Sigmoid colon (tissue), 7 donors: Measurements from ENCODE around the gene COPS3. TPM values are rescaled to one million over a fixed set of nuclear protein-coding genes. Genes with fewer than 3 reads are reported as not detected.

Experiments used
- DNase-seq: peaks from one replicate; pipeline ENCODE4 v3.0.0-alpha.2; 2019
- H3K27ac ChIP-seq, 4 donors: fragments of 200-600 bp; sonication (generic); one replicate each; pipeline ENCODE4 v1.5.1; 2016 to 2019; ENCODE audit warnings: mild to moderate bottlenecking in 1 of 4
- H3K27me3 ChIP-seq, 3 donors: fragments of 200-600 bp; sonication (generic); one replicate each; pipeline ENCODE4 v1.5.1; 2019; ENCODE audit warnings: mild to moderate bottlenecking in 1 of 3
- H3K36me3 ChIP-seq, 4 donors: fragments of 200-600 bp; sonication (generic); one replicate each; pipeline ENCODE4 v1.5.1; 2016 to 2019
- H3K4me1 ChIP-seq, 4 donors: fragments of 200-600 bp; sonication (generic); one replicate each; pipeline ENCODE4 v1.5.1; 2017 to 2019
- H3K4me3 ChIP-seq, 4 donors: fragments of 200-600 bp; sonication (generic); one replicate each; pipeline ENCODE4 v1.5.1; 2017 to 2019; ENCODE audit warnings: mild to moderate bottlenecking in 2 of 4, moderate library complexity in 1 of 4
- H3K9me3 ChIP-seq, 4 donors: fragments of 200-600 bp in 3 of 4; sonication (generic) in 3 of 4; one replicate each; pipeline versions ENCODE4 v1.5.1 to v1.6.1; 2013 to 2019
- CTCF ChIP-seq, 4 experiments: fragments of 450-650 bp in 3 of 4; fragments of 200-600 bp in 1 of 4; IDR thresholded peaks; one replicate each; pipeline ENCODE4 v1.5.1; 2016 to 2019; ENCODE audit warnings: antibody characterized with exemption in 4 of 4, mild to moderate bottlenecking in 3 of 4, moderate library complexity in 2 of 4
- EP300 ChIP-seq, 4 donors: sonication (generic); formaldehyde crosslinking; IDR thresholded peaks; one replicate each; pipeline ENCODE4 v1.6.1; 2017; ENCODE audit warnings: antibody characterized with exemption in 4 of 4
- POLR2A ChIP-seq, 2 donors: fragments of 450-650 bp; IDR thresholded peaks; one replicate each; pipeline ENCODE4 v1.6.1; 2016; ENCODE audit warnings: antibody characterized with exemption in 2 of 2, mild to moderate bottlenecking in 2 of 2, moderate library complexity in 2 of 2
- POLR2AphosphoS5 ChIP-seq, 4 donors: sonication (generic); formaldehyde crosslinking; IDR thresholded peaks; one replicate each; pipeline ENCODE4 v1.6.1; 2017; ENCODE audit warnings: antibody characterized with exemption in 4 of 4
- WGBS, 2 donors: extraction: QIAGEN DNeasy Blood & Tissue Kit; methylation state at CpG; one replicate each; pipeline ENCODE4 v1.1.7; 2013; 5-methylcytosine and 5-hydroxymethylcytosine counted together
- intact Hi-C: fragments of 100-400 bp; cut with DNase I; formaldehyde crosslinking; loops from one replicate; pipeline ENCODE4 v1.15.1; 2023
- polyA plus RNA-seq, 3 donors: library from polyadenylated mRNA; stranded (reverse); fragments of 200-250 nt; gene quantifications; one replicate each; pipeline ENCODE4 v1.2.3, GENCODE V29; 2013
- total RNA-seq, 4 donors: library from RNA; depleted of rRNA; stranded (reverse); fragments of >200 nt; gene quantifications; one replicate each; pipeline ENCODE4 v1.1.0, GENCODE V29; 2016
- donor health status: healthy with polysubstance abuse.
- donor health status: Bipolar disorder and iron deficiency.
- donor health status: healthy.

Gene COPS3
- total and polyA plus RNA-seq, 7 donors = 44.6 to 105 (median 56.8) TPM

GRCh38 chr17:17200311-17200710, 80.7 kb downstream of the COPS3 start:
- WGBS, 2 donors = 74 to 81% methylated on average over 7 of the region's 7 CpGs
- H3K36me3 ChIP-seq = peaks cover 0 to 8% (median 2%) of the 10 kb centered on the region in 4 donors
- intact Hi-C loops = loop anchor here (5.0 kb wide), 1 partner anchor 48 kb away; no protein-coding TSS in a partner anchor
- no peak for DNase-seq
- peak overlapping the region; percentile 86 to 98 (median 94) for H3K27ac ChIP-seq
- peaks cover 0 to 70% (median 67%) of the 10 kb centered on the region in 4 donors for H3K4me1 ChIP-seq
- no peaks in the 10 kb centered on the region for H3K27me3 ChIP-seq
- TF ChIP-seq POLR2AphosphoS5 (IDR thresholded peaks at IDR 0.05) (no peak), POLR2A (IDR thresholded peaks at IDR 0.05) (no peak), CTCF (IDR thresholded peaks at IDR 0.05) (no peak), EP300 (IDR thresholded peaks at IDR 0.05) (no peak)
- peak overlapping the region in 2 of 4 donors; percentile 16 to 17 for H3K4me3 ChIP-seq
- H3K9me3 ChIP-seq = no peaks in the 10 kb centered on the region

DNA sequence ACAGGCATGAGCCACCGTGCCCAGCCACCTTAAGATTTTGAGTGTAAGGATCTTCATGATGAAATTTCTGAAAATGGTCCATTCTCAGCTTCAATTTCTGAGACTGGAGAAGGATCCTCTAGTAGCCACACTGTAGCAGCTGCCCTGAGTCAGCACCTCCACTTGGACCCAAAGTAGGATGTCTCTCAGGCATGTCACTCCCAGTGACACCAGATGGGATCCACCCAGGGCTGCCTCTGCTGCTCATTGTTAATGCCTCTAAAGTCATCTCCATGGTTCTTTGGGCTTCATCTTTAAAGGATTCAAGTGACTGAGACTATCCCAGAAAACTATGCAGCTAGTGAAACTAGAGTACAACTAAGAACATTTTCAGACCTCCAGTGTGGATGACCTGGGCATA, 82.8 kb downstream of the COPS3 start:
- H3K4me3 ChIP-seq = no peak overlapping the region
- peaks cover 0 to 53% (median 48%) of the 10 kb centered on the region in 4 donors for H3K4me1 ChIP-seq
- no peaks in the 10 kb centered on the region for H3K27me3 ChIP-seq
- no peak overlapping the region for H3K27ac ChIP-seq
- no peaks in the 10 kb centered on the region for H3K9me3 ChIP-seq
- 96% methylated on average over 1 of the region's 1 CpG for WGBS, 2 donors
- DNase-seq = no peak
- TF ChIP-seq POLR2A (IDR thresholded peaks at IDR 0.05) (no peak), POLR2AphosphoS5 (IDR thresholded peaks at IDR 0.05) (no peak), CTCF (IDR thresholded peaks at IDR 0.05) (no peak), EP300 (IDR thresholded peaks at IDR 0.05) (no peak)
- H3K36me3 ChIP-seq = peaks cover 0 to 8% (median 2%) of the 10 kb centered on the region in 4 donors
- intact Hi-C loops = no loop called here

GRCh38 chr17:17196776-17197175, 84.3 kb downstream of the COPS3 start:
- Histone ChIP-seq H3K36me3 (no peaks in the 10 kb centered on the region), H3K27me3 (no peaks in the 10 kb centered on the region), H3K4me3 (no peak overlapping the region), H3K9me3 (no peaks in the 10 kb centered on the region), H3K4me1 (peaks cover 0 to 53% (median 47%) of the 10 kb centered on the region in 4 donors), H3K27ac (no peak overlapping the region)
- TF ChIP-seq EP300 (IDR thresholded peaks at IDR 0.05) (no peak), CTCF (IDR thresholded peaks at IDR 0.05) (no peak), POLR2A (IDR thresholded peaks at IDR 0.05) (no peak), POLR2AphosphoS5 (IDR thresholded peaks at IDR 0.05) (no peak)
- intact Hi-C loops = no loop called here
- DNase-seq = no peak

Other genes starting within 250 kb of the COPS3 start
- 100 to 1,000 TPM in 1 of 4 donors, 10 to 100 TPM in 3; 59.6 to 101 (median 80.4) TPM for gene MPRIP, start 238.8 kb downstream of the COPS3 start, total RNA-seq
- gene MPRIP, start 238.8 kb downstream of the COPS3 start, polyA plus RNA-seq = 100 to 1,000 TPM in 1 of 3 donors, 10 to 100 TPM in 2; 43.2 to 113 (median 67.9) TPM
- gene PLD6, start 74.9 kb downstream of the COPS3 start, total RNA-seq = 10 to 100 TPM in 2 of 4 donors, 1 to 10 TPM in 2; 7.7 to 15.3 (median 10.2) TPM
- gene PLD6, start 74.9 kb downstream of the COPS3 start, polyA plus RNA-seq = 1 to 10 TPM in 2 of 3 donors, not detected in 1; 1.2 to 2.8 TPM
- 100 to 1,000 TPM in 2 of 4 donors, 10 to 100 TPM in 2; 41.5 to 122 (median 78.7) TPM for gene FLCN, start 44.1 kb downstream of the COPS3 start, total RNA-seq
- gene FLCN, start 44.1 kb downstream of the COPS3 start, polyA plus RNA-seq = 10 to 100 TPM; 10.8 to 28.6 (median 13.4) TPM
- gene NT5M, start 22.1 kb upstream of the COPS3 start, total RNA-seq = 1 to 10 TPM; 4.3 to 5.8 (median 5.5) TPM
- 1 to 10 TPM in 2 of 3 donors, under 1 TPM in 1; 0.92 to 4.2 (median 1.9) TPM for gene NT5M, start 22.1 kb upstream of the COPS3 start, polyA plus RNA-seq
- gene MED9, start 195.8 kb upstream of the COPS3 start, total RNA-seq = 10 to 100 TPM in 3 of 4 donors, 1 to 10 TPM in 1; 9.7 to 15.3 (median 13.7) TPM
- gene MED9, start 195.8 kb upstream of the COPS3 start, polyA plus RNA-seq = 10 to 100 TPM; 16.8 to 17.9 (median 17.3) TPM
- 10 to 100 TPM in 3 of 4 donors, 1 to 10 TPM in 1; 5.8 to 12.8 (median 12.1) TPM for gene RASD1, start 215.1 kb upstream of the COPS3 start, total RNA-seq
- gene RASD1, start 215.1 kb upstream of the COPS3 start, polyA plus RNA-seq = 10 to 100 TPM in 2 of 3 donors, 1 to 10 TPM in 1; 10.0 to 40.8 (median 26.4) TPM